CD4-positive, alpha-beta T cell treated with Interleukin-15 for 4 hours (primary cell): Measurements from ENCODE around the gene MED16.
"Not testable (repeated sequence)": the region's sequence is repeated elsewhere in the genome, so short reads cannot be mapped to it uniquely, and the experiment has no call there.

ENCODE experiments used
- DNase-seq: peaks from one replicate; pipeline ENCODE4 v3.0.0-alpha.2; 2020; ENCODE audit warnings: low spot score

The MED16 gene

GRCh38 chr19:854549-854948 is 38.4 kb downstream of the MED16 start:
- DNase-seq = no peak

- DNase-seq = not testable (repeated sequence)
Observed at GRCh38 chr19:853614-854220, 39.3 kb downstream of the MED16 start.

- DNase-seq = no peak
Observed at GRCh38 chr19:853014-853585, 39.9 kb downstream of the MED16 start.

GRCh38 chr19:852136-853013 is 40.6 kb downstream of the MED16 start, which contains the start of gene ELANE:
Gene ELANE (plus strand): TSS chr19:852303. CDS start chr19:852329, 26 bp downstream.
- no peak for DNase-seq

GRCh38 chr19:850979-851335 is 42.0 kb downstream of the MED16 start:
- DNase-seq = no peak

DNA sequence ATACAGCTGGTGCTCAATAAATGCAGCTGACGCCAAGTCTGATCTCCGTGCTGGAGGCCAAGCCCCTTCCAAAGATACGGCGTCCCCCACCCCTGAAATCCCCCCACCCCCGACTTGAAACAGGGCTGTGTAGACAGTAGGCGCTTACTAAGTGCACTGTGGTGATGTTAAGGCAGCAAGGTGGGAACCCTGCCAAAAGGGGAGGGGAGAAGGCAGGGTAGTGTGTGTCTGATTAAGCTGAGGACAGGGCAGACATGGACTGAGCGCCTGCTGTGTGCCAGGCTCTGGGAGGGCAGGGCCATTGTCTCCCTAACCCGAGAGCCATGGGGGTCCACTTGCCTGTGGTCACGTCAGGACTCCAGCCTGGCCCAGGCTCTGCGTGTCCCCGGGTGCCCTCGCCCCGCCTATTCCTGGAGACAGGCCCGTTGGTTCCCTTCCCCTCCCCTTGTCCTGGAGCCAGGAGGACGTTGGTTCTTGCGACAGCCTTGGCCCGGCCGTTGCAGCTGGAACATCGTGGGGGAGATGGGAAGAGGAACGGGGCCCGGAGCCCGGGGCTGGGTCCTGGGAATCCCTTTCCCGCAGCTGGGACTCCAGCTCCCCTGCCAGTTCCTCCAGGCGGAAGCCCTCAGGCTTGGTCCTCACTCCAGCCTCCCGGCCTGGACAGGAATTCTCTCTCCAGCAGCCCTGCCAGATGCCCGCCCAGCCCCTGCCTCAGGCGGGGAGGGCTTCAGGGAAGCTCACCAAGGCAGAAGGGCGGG is 42.6 kb downstream of the MED16 start:
- no peak for DNase-seq

GRCh38 chr19:849195-849594 is 43.8 kb downstream of the MED16 start:
- DNase-seq = not testable (repeated sequence)

- no peak for DNase-seq
Observed at GRCh38 chr19:848386-848921, 44.5 kb downstream of the MED16 start.

DNA sequence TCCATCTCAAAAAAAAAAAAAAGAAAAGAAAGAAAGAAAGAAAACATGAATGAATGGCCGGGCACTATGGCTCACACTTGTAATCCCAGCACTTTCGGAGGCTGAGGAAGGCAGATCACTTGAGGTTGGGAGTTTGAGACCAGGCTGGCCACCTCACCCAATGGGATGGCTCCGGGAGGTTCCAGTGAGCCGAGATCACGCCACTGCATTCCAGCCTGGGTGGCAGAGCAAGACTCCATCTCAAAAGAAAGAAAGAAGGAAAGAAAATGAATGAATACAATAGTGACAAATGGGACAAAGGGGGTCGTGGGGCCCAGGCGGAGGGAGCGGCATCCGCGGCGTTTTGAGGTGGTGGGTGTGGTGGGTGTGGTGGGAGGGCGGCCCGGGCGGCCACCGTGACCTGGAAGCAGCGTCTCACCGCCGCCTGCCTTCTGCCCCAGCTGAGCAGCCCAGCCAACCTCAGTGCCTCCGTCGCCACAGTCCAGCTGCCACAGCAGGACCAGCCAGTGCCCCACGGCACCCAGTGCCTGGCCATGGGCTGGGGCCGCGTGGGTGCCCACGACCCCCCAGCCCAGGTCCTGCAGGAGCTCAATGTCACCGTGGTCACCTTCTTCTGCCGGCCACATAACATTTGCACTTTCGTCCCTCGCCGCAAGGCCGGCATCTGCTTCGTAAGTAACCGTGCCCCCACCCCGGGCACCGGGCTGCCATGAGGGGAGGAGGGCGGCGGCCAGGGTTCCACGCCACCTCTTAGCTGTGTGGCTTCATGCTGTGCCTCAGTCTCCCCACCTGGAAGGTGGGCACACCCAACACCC is 47.1 kb downstream of the MED16 start:
- DNase-seq = no peak

DNA sequence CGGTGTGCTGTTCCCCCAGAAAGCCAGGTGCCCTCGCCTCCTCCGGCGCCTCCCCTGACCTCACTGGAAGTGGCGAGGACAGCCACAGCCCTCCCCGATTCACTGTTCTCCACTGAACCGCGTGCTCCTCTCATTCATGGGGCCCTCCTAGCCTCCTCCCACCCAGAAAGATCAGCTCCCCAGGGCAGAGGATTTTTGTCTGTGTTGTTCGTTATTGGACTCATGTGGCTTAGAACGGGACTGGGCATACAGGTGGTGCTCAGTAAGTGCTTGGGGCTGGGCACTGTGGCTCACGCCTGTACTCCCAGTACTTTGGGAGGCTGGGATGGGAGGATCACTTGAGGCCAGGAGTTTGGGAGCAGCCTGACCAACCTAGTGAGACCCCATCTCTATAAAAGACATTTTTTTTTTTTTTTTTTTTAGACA is 48.4 kb downstream of the MED16 start:
- DNase-seq = no peak

- no peak for DNase-seq
Observed at GRCh38 chr19:843836-844545, 49.0 kb downstream of the MED16 start.

- DNase-seq = no peak
Observed at GRCh38 chr19:843180-843835, 49.7 kb downstream of the MED16 start.

- DNase-seq = not testable (repeated sequence)
Observed at GRCh38 chr19:842802-843179, 50.2 kb downstream of the MED16 start.

- DNase-seq = no peak
Observed at GRCh38 chr19:840519-841206, 52.3 kb downstream of the MED16 start, which contains the start of gene PRTN3. Gene PRTN3 (plus strand): TSS chr19:840999. CDS start chr19:841009, 10 bp downstream.

- DNase-seq = no peak
Observed at GRCh38 chr19:835210-835810, 57.7 kb downstream of the MED16 start.

DNA sequence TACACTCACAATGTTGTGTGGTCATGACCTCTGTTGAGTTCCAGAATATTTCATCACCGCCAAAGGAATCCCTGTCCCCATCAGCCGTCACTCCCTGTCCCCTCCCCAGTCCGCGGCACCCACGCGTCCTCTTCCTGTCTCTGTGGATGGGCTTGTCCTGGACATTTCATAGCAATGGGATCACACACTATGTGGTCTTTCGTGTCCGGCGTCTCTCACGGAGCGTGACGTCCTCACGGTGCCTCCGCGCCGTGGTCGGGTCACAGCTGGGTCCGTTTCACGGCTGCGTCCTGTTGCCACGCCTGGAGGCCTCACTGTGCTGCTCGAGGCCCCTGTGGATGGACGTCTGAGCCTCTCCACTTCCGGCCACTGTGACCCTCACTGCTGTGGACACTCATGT is 58.8 kb downstream of the MED16 start:
- no peak for DNase-seq

GRCh38 chr19:831407-832369 is 61.3 kb downstream of the MED16 start:
- no peak for DNase-seq
